Small intestine (tissue), 7 donors: ENCODE results near the gene CCDC93. TPM values are rescaled to one million over a fixed set of nuclear protein-coding genes. Genes with fewer than 3 reads are reported as not detected.

ENCODE experiments used
- DNase-seq, 2 donors: peaks; one replicate each; pipeline versions ENCODE4 v3.0.0 to v3.0.0-alpha.2; 2013
- FAIRE-seq: peaks from 2 replicates; lab custom pipeline; 2012; peaks lifted over from hg19 to GRCh38; lab: Jason Lieb, UNC
- H3K27ac ChIP-seq, 3 donors: one replicate each; pipeline ENCODE4 v1.5.1; 2013; ENCODE audit warnings: low read length in 2 of 3, mild to moderate bottlenecking in 2 of 3, control low read depth in 1 of 3, inconsistent platforms in 1 of 3, low read depth in 1 of 3, moderate library complexity in 1 of 3
- H3K27me3 ChIP-seq, 3 donors: one replicate each; pipeline ENCODE4 v1.6.1; 2013; ENCODE audit warnings: low read length in 3 of 3, inconsistent platforms in 1 of 3; ENCODE audit not compliant: control insufficient read depth in 3 of 3, insufficient read depth in 3 of 3
- H3K36me3 ChIP-seq, 3 donors: one replicate each; pipeline ENCODE4 v1.6.1; 2013; ENCODE audit warnings: low read length in 3 of 3, inconsistent platforms in 1 of 3, low read depth in 1 of 3, mild to moderate bottlenecking in 1 of 3, moderate library complexity in 1 of 3; ENCODE audit not compliant: control insufficient read depth in 3 of 3, insufficient read depth in 2 of 3
- H3K4me1 ChIP-seq, 3 donors: one replicate each; pipeline ENCODE4 v1.6.1; 2013; ENCODE audit warnings: low read length in 2 of 3, inconsistent platforms in 1 of 3, low read depth in 1 of 3, mild to moderate bottlenecking in 1 of 3, moderate library complexity in 1 of 3; ENCODE audit not compliant: control insufficient read depth in 3 of 3, insufficient read depth in 2 of 3
- H3K4me3 ChIP-seq, 3 donors: one replicate each; pipeline ENCODE4 v1.5.1; 2013; ENCODE audit warnings: low read length in 3 of 3, control low read depth in 1 of 3, inconsistent platforms in 1 of 3, low read depth in 1 of 3, mild to moderate bottlenecking in 1 of 3, moderate library complexity in 1 of 3
- H3K9me3 ChIP-seq, 2 donors: one replicate each; pipeline ENCODE4 v1.6.1; 2013; ENCODE audit warnings: low read depth in 1 of 2, low read length in 1 of 2; ENCODE audit not compliant: control insufficient read depth in 2 of 2, insufficient read depth in 1 of 2
- WGBS, 3 donors: extraction: QIAGEN DNeasy Blood & Tissue Kit; methylation state at CpG; one replicate each; pipeline ENCODE4 v1.1.7; 2013; 5-methylcytosine and 5-hydroxymethylcytosine counted together
- polyA plus RNA-seq, 4 donors: library from polyadenylated mRNA; stranded (reverse) in 3 of 4; unstranded in 1 of 4; fragments of 200-250 nt in 3 of 4; fragments of 120-200 nt in 1 of 4; gene quantifications; one replicate each; pipeline versions ENCODE4 v1.2.1 to v1.2.3, GENCODE V29; 2013
- donor health status: healthy with polysubstance abuse.
- donor health status: control.
- donor health status: control.
- donor health status: Bipolar disorder and iron deficiency.
- donor health status: healthy.

Gene CCDC93
- polyA plus RNA-seq, 4 donors, result 7.2 to 44.0 (median 12.0) TPM

GRCh38 chr2:118056165-118056534 is 42.3 kb upstream of the CCDC93 start:
- Histone ChIP-seq H3K4me1 (no peaks in the 10 kb centered on the region), H3K27me3 (no peaks in the 10 kb centered on the region), H3K36me3 (no peaks in the 10 kb centered on the region), H3K9me3 (no peaks in the 10 kb centered on the region), H3K4me3 (no peak overlapping the region), H3K27ac (no peak overlapping the region)
- WGBS, 3 donors, result 40 to 51% (median 45%) methylated on average over 3 of the region's 3 CpGs
- DNase-seq (no peak), FAIRE-seq (no peak)

- no peaks in the 10 kb centered on the region for H3K36me3 ChIP-seq
- H3K9me3 ChIP-seq, result no peaks in the 10 kb centered on the region
- no peak overlapping the region for H3K4me3 ChIP-seq
- peak in 1 of 2 donors; percentile 8 for DNase-seq
- H3K27me3 ChIP-seq, result no peaks in the 10 kb centered on the region
- no peak overlapping the region for H3K27ac ChIP-seq
- WGBS, 3 donors, result 63 to 69% (median 65%) methylated on average over 10 of the region's 10 CpGs
- H3K4me1 ChIP-seq, result no peaks in the 10 kb centered on the region
- no peak for FAIRE-seq
Measured at GRCh38 chr2:118055512-118056164, 41.8 kb upstream of the CCDC93 start.

- no peaks in the 10 kb centered on the region for H3K4me1 ChIP-seq
- no peaks in the 10 kb centered on the region for H3K36me3 ChIP-seq
- no peak overlapping the region for H3K27ac ChIP-seq
- H3K27me3 ChIP-seq, result no peaks in the 10 kb centered on the region
- 67 to 78% (median 73%) methylated on average over 3 of the region's 3 CpGs for WGBS, 3 donors
- no peak overlapping the region for H3K4me3 ChIP-seq
- no peaks in the 10 kb centered on the region for H3K9me3 ChIP-seq
- FAIRE-seq (no peak), DNase-seq (no peak)
Measured at GRCh38 chr2:118054213-118055008, 40.5 kb upstream of the CCDC93 start.

- Histone ChIP-seq H3K4me3 (no peak overlapping the region), H3K4me1 (no peaks in the 10 kb centered on the region)
Measured at GRCh38 chr2:118053681-118054080, 39.8 kb upstream of the CCDC93 start.

GRCh38 chr2:118052474-118052873 is 38.6 kb upstream of the CCDC93 start:
- H3K27ac ChIP-seq, result no peak overlapping the region
- no peak for FAIRE-seq
- 79 to 94% (median 85%) methylated on average over 2 of the region's 2 CpGs for WGBS, 3 donors
- no peak overlapping the region for H3K4me3 ChIP-seq
- no peaks in the 10 kb centered on the region for H3K36me3 ChIP-seq
- no peaks in the 10 kb centered on the region for H3K27me3 ChIP-seq
- H3K9me3 ChIP-seq, result no peaks in the 10 kb centered on the region
- no peaks in the 10 kb centered on the region for H3K4me1 ChIP-seq
- no peak for DNase-seq

More at GRCh38 chr2:118053681-118054080, 39.8 kb upstream of the CCDC93 start:
- FAIRE-seq, result no peak
- Histone ChIP-seq H3K27me3 (no peaks in the 10 kb centered on the region), H3K9me3 (no peaks in the 10 kb centered on the region), H3K27ac (no peak overlapping the region), H3K36me3 (no peaks in the 10 kb centered on the region)
- WGBS, 3 donors, result 88 to 92% (median 88%) methylated on average over 7 of the region's 7 CpGs
- DNase-seq, result no peak

- DNase-seq (no peak), FAIRE-seq (no peak)
- WGBS, 3 donors, result 86 to 91% (median 87%) methylated on average over 3 of the region's 3 CpGs
- Histone ChIP-seq H3K9me3 (no peaks in the 10 kb centered on the region), H3K27me3 (no peaks in the 10 kb centered on the region), H3K27ac (no peak overlapping the region), H3K4me3 (no peak overlapping the region), H3K4me1 (no peaks in the 10 kb centered on the region), H3K36me3 (no peaks in the 10 kb centered on the region)
Measured at GRCh38 chr2:118051826-118052358, 38.0 kb upstream of the CCDC93 start.

GRCh38 chr2:118050974-118051373 is 37.1 kb upstream of the CCDC93 start:
- H3K27me3 ChIP-seq, result no peaks in the 10 kb centered on the region
- WGBS, 3 donors, result 82 to 90% (median 83%) methylated on average over 2 of the region's 2 CpGs
- no peaks in the 10 kb centered on the region for H3K36me3 ChIP-seq
- FAIRE-seq (no peak), DNase-seq (no peak)
- no peak overlapping the region for H3K4me3 ChIP-seq
- H3K9me3 ChIP-seq, result no peaks in the 10 kb centered on the region
- H3K27ac ChIP-seq, result no peak overlapping the region
- no peaks in the 10 kb centered on the region for H3K4me1 ChIP-seq

GRCh38 chr2:118050386-118050785 is 36.5 kb upstream of the CCDC93 start:
- no peaks in the 10 kb centered on the region for H3K4me1 ChIP-seq
- no peak for FAIRE-seq
- no peaks in the 10 kb centered on the region for H3K9me3 ChIP-seq
- no peak overlapping the region for H3K4me3 ChIP-seq
- H3K36me3 ChIP-seq, result no peaks in the 10 kb centered on the region
- WGBS, 3 donors, result 26 to 42% (median 31%) methylated on average over 3 of the region's 3 CpGs
- H3K27me3 ChIP-seq, result no peaks in the 10 kb centered on the region
- no peak overlapping the region for H3K27ac ChIP-seq
- no peak for DNase-seq
